HL-60 (cell line): ENCODE data around the gene AANAT.
A peak's percentile ranks its signal among the peaks of the same experiment; 100 is the strongest.

ENCODE experiments used
- DNase-seq, 2 experiments: peaks; one replicate each; pipeline ENCODE4 v3.0.0-alpha.2; 2010 to 2020; ENCODE audit warnings: low read depth in 1 of 2, low spot score in 1 of 2
- H3K27ac ChIP-seq: fragments of 250-450 bp; sonication (Bioruptor Pico); replicated peaks from 2 replicates; pipeline ENCODE4 v1.5.1; 2020; ENCODE audit warnings: mild to moderate bottlenecking, moderate library complexity
- H3K27me3 ChIP-seq: fragments of 250-450 bp; sonication (Bioruptor Pico); 2 replicates; pipeline ENCODE4 v1.5.1; 2021; ENCODE audit warnings: mild to moderate bottlenecking, moderate library complexity; ENCODE audit not compliant: insufficient read depth, poor library complexity, severe bottlenecking
- H3K4me3 ChIP-seq: replicated peaks from 2 replicates; pipeline ENCODE4 v1.5.1; 2011; ENCODE audit warnings: mild to moderate bottlenecking, control low read depth, low read length; ENCODE audit not compliant: insufficient read depth
- CTCF ChIP-seq: IDR thresholded peaks from one replicate; pipeline ENCODE4 v1.5.1; 2011; ENCODE audit warnings: low read length, control low read depth, inconsistent platforms; ENCODE audit not compliant: insufficient read depth
- GABPA ChIP-seq: IDR thresholded peaks from 2 replicates; pipeline ENCODE4 v1.6.1; 2012; ENCODE audit warnings: low read depth
- POLR2AphosphoS5 ChIP-seq: IDR thresholded peaks from 2 replicates; pipeline ENCODE4 v1.6.1; 2012; ENCODE audit warnings: low read depth
- REST ChIP-seq: IDR thresholded peaks from 2 replicates; pipeline ENCODE4 v1.6.1; 2012; ENCODE audit warnings: low read depth; ENCODE audit not compliant: insufficient replicate concordance
- SPI1 ChIP-seq: IDR thresholded peaks from 2 replicates; pipeline ENCODE4 v1.6.1; 2012; ENCODE audit warnings: low read depth, mild to moderate bottlenecking, borderline replicate concordance

The AANAT gene

GRCh38 chr17:76500074-76500746 lies 32.8 kb downstream of the AANAT start:
- H3K27ac ChIP-seq: no peak overlapping the region
- H3K27me3 ChIP-seq: no peaks in the 10 kb centered on the region
- peak in 1 of 2 experiments; percentile 63 for DNase-seq
- peak overlapping the region; percentile 78 for H3K4me3 ChIP-seq
- TF ChIP-seq SPI1: peak; percentile 71; the same call in 1 of the 2 replicates
- TF ChIP-seq CTCF: no peak

GRCh38 chr17:76500747-76501017 lies 33.3 kb downstream of the AANAT start:
- no peak for DNase-seq
- Histone ChIP-seq H3K27me3 (no peaks in the 10 kb centered on the region), H3K27ac (0 out of 2 replicates have a peak overlapping the region, but pooled peaks have one; percentile 18), H3K4me3 (peak overlapping the region; percentile 78)
- TF ChIP-seq GABPA (no peak), CTCF (no peak), REST (no peak), SPI1 (no peak), POLR2AphosphoS5 (no peak)

- no peak for TF ChIP-seq POLR2AphosphoS5
- TF ChIP-seq GABPA: no peak
- TF ChIP-seq SPI1: no peak
- Histone ChIP-seq H3K27me3 (no peaks in the 10 kb centered on the region), H3K27ac (peak within 1 kb of the TSS; percentile 44), H3K4me3 (peak within 1 kb of the TSS; percentile 78)
- DNase-seq: peak; percentile 88 to 91
These were observed 33.8 kb downstream of the AANAT start, which contains the start of gene RHBDF2 for GRCh38 chr17:76501018-76501826. Gene RHBDF2 (minus strand): TSS chr17:76501423. CDS start chr17:76481524, 19,899 bp downstream.

GRCh38 chr17:76501827-76502307 lies 34.5 kb downstream of the AANAT start:
- Histone ChIP-seq H3K27me3 (no peaks in the 10 kb centered on the region), H3K4me3 (no peak overlapping the region), H3K27ac (peak overlapping the region; percentile 44)
- no peak for TF ChIP-seq REST
- no peak for TF ChIP-seq POLR2AphosphoS5
- TF ChIP-seq GABPA: no peak
- TF ChIP-seq CTCF: no peak
- TF ChIP-seq SPI1: no peak
- DNase-seq: no peak
